Lower leg skin (tissue), 3 donors: ENCODE measurements around the gene FOXP3.

Experiments
- POLR2A ChIP-seq, 2 donors: fragments of 450-650 bp; IDR thresholded peaks; one replicate each; pipeline ENCODE4 v1.6.1; 2016 to 2017; ENCODE audit warnings: antibody characterized with exemption in 2 of 2, mild to moderate bottlenecking in 1 of 2, moderate library complexity in 1 of 2
- TF ChIP-seq, protein P1 (sequence below), 3 donors: fragments of 450-650 bp; IDR thresholded peaks; one replicate each; pipeline ENCODE4 v1.5.1; 2016; ENCODE audit warnings: antibody characterized with exemption in 3 of 3, mild to moderate bottlenecking in 3 of 3, moderate library complexity in 2 of 3

DNA sequence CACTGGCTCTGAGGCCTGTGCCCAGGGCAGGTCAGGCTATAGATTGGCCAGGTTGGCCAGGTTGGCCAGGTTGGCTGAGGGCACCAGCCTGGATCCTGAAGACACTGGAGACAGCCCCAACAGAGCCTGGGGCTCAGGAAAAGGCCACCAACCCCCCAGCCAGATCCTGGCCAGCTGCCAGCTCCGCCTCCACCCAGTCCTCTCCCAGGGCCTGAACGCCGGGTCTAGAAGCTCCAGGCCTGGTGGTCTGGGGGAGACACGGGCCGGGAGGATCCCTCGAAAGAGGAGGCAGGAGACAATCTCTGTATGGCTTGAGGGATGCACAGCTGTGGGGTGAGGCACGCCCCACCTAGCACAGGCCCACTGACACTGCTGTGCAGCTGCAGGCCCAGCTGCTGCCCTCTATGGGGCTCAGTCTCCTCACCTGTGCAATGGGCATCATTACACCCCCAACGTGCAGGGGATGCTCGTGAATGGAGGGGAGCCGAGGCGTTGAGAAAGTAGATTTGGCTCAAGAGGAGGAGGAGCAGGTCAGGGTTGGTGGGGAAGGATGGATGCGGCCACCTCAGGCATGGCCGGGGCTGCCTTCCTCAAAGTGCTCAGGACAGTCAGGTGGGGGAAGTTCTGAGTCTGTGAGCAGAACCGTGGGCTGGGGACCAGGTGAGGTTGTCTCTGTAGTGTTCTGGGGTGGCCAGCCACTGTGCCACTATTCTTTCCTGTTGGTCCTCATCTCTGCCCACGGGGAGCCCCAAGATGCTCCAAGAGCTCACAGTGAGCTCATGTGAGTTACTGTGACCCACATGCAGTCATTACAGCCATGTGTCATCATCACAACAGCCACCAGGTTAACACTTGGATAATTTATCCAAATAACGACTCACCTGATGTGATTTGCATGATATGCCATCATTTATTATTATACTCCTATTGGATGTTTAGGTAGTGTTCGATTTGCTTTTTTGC is 28.2 kb upstream of the FOXP3 start:
- TF ChIP-seq, protein P1, sequence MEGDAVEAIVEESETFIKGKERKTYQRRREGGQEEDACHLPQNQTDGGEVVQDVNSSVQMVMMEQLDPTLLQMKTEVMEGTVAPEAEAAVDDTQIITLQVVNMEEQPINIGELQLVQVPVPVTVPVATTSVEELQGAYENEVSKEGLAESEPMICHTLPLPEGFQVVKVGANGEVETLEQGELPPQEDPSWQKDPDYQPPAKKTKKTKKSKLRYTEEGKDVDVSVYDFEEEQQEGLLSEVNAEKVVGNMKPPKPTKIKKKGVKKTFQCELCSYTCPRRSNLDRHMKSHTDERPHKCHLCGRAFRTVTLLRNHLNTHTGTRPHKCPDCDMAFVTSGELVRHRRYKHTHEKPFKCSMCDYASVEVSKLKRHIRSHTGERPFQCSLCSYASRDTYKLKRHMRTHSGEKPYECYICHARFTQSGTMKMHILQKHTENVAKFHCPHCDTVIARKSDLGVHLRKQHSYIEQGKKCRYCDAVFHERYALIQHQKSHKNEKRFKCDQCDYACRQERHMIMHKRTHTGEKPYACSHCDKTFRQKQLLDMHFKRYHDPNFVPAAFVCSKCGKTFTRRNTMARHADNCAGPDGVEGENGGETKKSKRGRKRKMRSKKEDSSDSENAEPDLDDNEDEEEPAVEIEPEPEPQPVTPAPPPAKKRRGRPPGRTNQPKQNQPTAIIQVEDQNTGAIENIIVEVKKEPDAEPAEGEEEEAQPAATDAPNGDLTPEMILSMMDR (IDR thresholded peaks at IDR 0.05) = no peak
- no peak for TF ChIP-seq POLR2A (IDR thresholded peaks at IDR 0.05)
